H1 (cell line): ENCODE data around the gene CTF1. TPM values are rescaled to one million over a fixed set of nuclear protein-coding genes. Genes with fewer than 3 reads are reported as not detected.

Experiments used
- CBX5 ChIP-seq: fragments of 300-800, 300-1000 bp; sonication (generic); IDR thresholded peaks from 2 replicates; pipeline ENCODE4 v1.7.1; 2016; ENCODE audit warnings: antibody characterized with exemption, low read length, low read depth
- CHD1 ChIP-seq: IDR thresholded peaks from 2 replicates; pipeline ENCODE4 v1.6.1; 2012; ENCODE audit warnings: low read depth, low read length, improper control_type of control experiment
- CHD7 ChIP-seq: fragments of 300-600 bp; sonication (generic); IDR thresholded peaks from 2 replicates; pipeline ENCODE4 v1.7.1; 2012; ENCODE audit warnings: low read length, moderate library complexity, mild to moderate bottlenecking, inconsistent platforms; ENCODE audit not compliant: insufficient replicate concordance
- CTCF ChIP-seq, 3 experiments: IDR thresholded peaks; 1 replicate in 2 of 3; 2 replicates in 1 of 3; pipeline versions ENCODE4 v1.5.1 to v1.6.1; 2011; ENCODE audit warnings: low read length in 3 of 3, mild to moderate bottlenecking in 3 of 3, inconsistent platforms in 2 of 3, low read depth in 1 of 3, moderate library complexity in 1 of 3; ENCODE audit not compliant: insufficient read depth in 1 of 3; ENCODE audit errors: control extremely low read depth in 1 of 3
- E2F6 ChIP-seq: IDR thresholded peaks from 2 replicates; pipeline ENCODE4 v1.6.1; 2012; ENCODE audit warnings: inconsistent platforms
- KDM1A ChIP-seq: fragments of 200-600, 300-600 bp; sonication (generic); IDR thresholded peaks from 2 replicates; pipeline ENCODE4 v1.7.1; 2016; ENCODE audit warnings: mild to moderate bottlenecking, low read length, borderline replicate concordance
- TCF12 ChIP-seq: IDR thresholded peaks from 2 replicates; pipeline ENCODE4 v1.6.1; 2011; ENCODE audit warnings: low read depth, mild to moderate bottlenecking, low read length
- TEAD4 ChIP-seq: IDR thresholded peaks from 2 replicates; pipeline ENCODE4 v1.6.1; 2012; ENCODE audit warnings: low read depth, low read length, inconsistent platforms, mixed read lengths
- polyA plus RNA-seq, 7 experiments: library from polyadenylated mRNA; depleted of rRNA in 3 of 7; stranded (reverse) in 5 of 7; unstranded in 2 of 7; fragments of >200 nt in 5 of 7; fragments of 200-250 nt in 2 of 7; gene quantifications; 1 replicate in 5 of 7; 2 replicates in 1 of 7; 4 replicates in 1 of 7; pipeline versions ENCODE4 v1.2.1 to v1.2.3, GENCODE V29; 2011 to 2013; ENCODE audit warnings: missing spikeins in 2 of 7, mixed read lengths in 2 of 7
- total RNA-seq: library from RNA; stranded (reverse); fragmentation: NEBNext Ultra II Directional; extraction: Animal tissue kit (Norgen Biotek cat#: 25700); gene quantifications from 2 replicates; pipeline ENCODE4 v1.2.1, GENCODE V29; 2021

The CTF1 gene
- total and polyA plus RNA-seq, 2 of the 8 experiments (the other 6 are each of a cell fraction or from before 2014, with no cell fraction given): 0.97 to 3.4 TPM

- TF ChIP-seq CHD7 (no peak), CHD1 (no peak), KDM1A (no peak), E2F6 (no peak), CBX5 (no peak), TCF12 (no peak), CTCF (IDR thresholded peaks at IDR 0.05; ENCODE audit: control extremely low read depth in 1 of 3, insufficient read depth in 1 of 3, low read depth in 1 of 3, low read length in 3 of 3) (no peak), TEAD4 (no peak)
Observed at GRCh38 chr16:30888856-30889499, 7.4 kb upstream of the CTF1 start (continued).
